PFSK-1 (cell line): Measurements from ENCODE around the gene SND1.

Experiments
- FOXP2 ChIP-seq: optimal IDR thresholded peaks from 2 replicates; pipeline ENCODE3; 2011; ENCODE audit warnings: borderline replicate concordance, control low read depth, inconsistent platforms; ENCODE audit not compliant: insufficient read depth; ENCODE audit errors: extremely low read length, extremely low read depth
- POLR2AphosphoS5 ChIP-seq: IDR thresholded peaks from 2 replicates; pipeline ENCODE4 v1.6.1; 2012; ENCODE audit warnings: low read depth, mild to moderate bottlenecking, control low read depth, low read length, moderate library complexity
- SIN3A ChIP-seq: IDR thresholded peaks from 2 replicates; pipeline ENCODE4 v1.6.1; 2012; ENCODE audit warnings: mild to moderate bottlenecking, low read length, moderate library complexity, borderline replicate concordance; ENCODE audit not compliant: insufficient read depth
- TAF1 ChIP-seq: IDR thresholded peaks from 2 replicates; pipeline ENCODE4 v1.6.1; 2012; ENCODE audit warnings: low read length, control low read depth, borderline replicate concordance; ENCODE audit not compliant: insufficient read depth
- TF ChIP-seq, protein P1 (sequence below), 2 experiments: IDR thresholded peaks; 2 replicates each; pipeline versions ENCODE4 v1.6.1 to v1.8.0; 2011 to 2012; ENCODE audit warnings: low read depth in 2 of 2, low read length in 2 of 2, control low read depth in 1 of 2, inconsistent platforms in 1 of 2, mild to moderate bottlenecking in 1 of 2, moderate library complexity in 1 of 2; ENCODE audit not compliant: insufficient read depth in 1 of 2

SND1 gene

DNA sequence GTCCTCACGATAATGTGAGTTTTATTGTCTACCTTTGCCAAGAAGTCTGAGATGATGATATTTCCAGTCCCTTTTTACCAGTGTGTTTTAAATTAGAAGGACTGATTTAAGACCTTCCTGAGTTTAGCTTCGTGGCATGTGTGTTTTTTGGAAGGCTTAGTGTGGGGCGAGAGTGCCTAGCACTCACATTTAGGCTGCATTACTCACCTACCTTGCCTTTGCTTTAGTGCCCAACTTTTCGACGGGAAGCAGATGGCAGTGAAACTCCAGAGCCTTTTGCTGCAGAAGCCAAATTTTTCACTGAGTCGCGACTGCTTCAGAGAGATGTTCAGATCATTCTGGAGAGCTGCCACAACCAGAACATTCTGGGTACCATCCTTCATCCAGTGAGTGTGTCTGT is 50.9 kb downstream of the SND1 start:
- TF ChIP-seq TAF1 (no peak), FOXP2 (no peak), SIN3A (no peak), POLR2AphosphoS5 (no peak)
- TF ChIP-seq, protein P1, sequence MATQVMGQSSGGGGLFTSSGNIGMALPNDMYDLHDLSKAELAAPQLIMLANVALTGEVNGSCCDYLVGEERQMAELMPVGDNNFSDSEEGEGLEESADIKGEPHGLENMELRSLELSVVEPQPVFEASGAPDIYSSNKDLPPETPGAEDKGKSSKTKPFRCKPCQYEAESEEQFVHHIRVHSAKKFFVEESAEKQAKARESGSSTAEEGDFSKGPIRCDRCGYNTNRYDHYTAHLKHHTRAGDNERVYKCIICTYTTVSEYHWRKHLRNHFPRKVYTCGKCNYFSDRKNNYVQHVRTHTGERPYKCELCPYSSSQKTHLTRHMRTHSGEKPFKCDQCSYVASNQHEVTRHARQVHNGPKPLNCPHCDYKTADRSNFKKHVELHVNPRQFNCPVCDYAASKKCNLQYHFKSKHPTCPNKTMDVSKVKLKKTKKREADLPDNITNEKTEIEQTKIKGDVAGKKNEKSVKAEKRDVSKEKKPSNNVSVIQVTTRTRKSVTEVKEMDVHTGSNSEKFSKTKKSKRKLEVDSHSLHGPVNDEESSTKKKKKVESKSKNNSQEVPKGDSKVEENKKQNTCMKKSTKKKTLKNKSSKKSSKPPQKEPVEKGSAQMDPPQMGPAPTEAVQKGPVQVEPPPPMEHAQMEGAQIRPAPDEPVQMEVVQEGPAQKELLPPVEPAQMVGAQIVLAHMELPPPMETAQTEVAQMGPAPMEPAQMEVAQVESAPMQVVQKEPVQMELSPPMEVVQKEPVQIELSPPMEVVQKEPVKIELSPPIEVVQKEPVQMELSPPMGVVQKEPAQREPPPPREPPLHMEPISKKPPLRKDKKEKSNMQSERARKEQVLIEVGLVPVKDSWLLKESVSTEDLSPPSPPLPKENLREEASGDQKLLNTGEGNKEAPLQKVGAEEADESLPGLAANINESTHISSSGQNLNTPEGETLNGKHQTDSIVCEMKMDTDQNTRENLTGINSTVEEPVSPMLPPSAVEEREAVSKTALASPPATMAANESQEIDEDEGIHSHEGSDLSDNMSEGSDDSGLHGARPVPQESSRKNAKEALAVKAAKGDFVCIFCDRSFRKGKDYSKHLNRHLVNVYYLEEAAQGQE (IDR thresholded peaks at IDR 0.05; ENCODE audit: insufficient read depth in 1 of 2, low read depth in 2 of 2, low read length in 2 of 2) = no peak

DNA sequence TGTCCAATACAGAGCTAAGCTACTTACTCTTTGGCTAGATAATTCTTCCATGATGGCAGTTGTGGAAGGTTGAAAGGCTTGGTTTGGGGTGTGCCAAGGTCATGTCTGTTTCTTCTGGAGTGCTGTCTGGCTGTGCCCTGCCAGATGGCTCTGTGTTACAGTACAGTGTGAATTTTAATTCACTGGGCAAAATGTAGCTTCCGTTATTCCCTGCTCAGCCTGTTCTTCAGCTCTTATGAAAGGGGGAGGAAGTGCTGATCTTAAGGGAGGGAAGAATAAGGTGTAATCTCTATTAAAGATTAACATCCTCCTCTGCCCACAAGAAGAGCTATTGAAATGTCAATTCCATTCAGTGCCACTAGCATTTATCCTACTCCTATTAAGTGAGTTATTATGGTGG is 52.2 kb downstream of the SND1 start:
- no peak for TF ChIP-seq SIN3A
- TF ChIP-seq TAF1 = no peak
- TF ChIP-seq POLR2AphosphoS5 = no peak
- no peak for TF ChIP-seq FOXP2
- TF ChIP-seq, protein P1 (IDR thresholded peaks at IDR 0.05; ENCODE audit: insufficient read depth in 1 of 2, low read depth in 2 of 2, low read length in 2 of 2) = no peak

DNA sequence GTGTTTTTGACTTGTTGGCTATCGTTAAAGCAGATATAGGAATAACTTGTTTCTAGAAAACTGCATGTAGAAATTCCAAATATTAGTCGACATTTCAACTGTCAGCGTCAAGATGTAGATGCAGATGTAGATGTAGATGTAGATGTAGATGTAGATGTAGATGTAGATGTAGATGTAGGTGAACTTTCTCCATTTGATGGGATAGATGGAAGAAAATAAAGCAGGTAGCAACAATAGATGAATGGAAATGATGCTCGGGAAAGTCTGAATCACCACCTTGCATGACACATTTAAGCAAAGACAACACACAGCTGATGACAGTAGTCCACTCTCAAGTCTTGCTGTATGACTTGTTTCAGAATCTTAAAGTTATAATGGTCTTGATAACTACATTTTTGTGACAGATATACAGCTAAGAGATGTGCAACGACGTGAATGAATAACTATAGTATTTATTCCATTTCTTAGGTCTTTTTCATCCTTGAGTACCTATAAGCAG is 53.5 kb downstream of the SND1 start:
- no peak for TF ChIP-seq FOXP2
- TF ChIP-seq, protein P1 (IDR thresholded peaks at IDR 0.05; ENCODE audit: insufficient read depth in 1 of 2, low read depth in 2 of 2, low read length in 2 of 2) = no peak
- no peak for TF ChIP-seq POLR2AphosphoS5
- TF ChIP-seq SIN3A = no peak
- no peak for TF ChIP-seq TAF1

DNA sequence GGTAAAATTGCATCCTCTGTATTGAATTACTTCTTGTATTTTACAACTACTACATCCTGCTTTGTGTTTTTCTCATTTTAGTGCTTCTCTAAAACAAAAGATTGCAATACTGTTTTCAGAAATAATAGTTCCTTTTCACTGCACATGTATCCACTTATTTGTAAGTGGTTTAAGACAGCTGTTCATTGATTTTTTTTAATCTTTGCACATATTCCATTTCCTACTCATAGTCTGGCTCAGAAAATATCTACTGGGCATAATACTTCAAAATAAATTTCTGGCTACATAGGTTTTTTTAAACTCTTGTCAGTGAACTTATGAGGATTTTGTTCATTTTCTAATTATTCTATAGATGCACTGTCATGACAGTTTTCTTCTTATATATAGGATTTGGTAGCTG is 54.8 kb downstream of the SND1 start:
- TF ChIP-seq, protein P1 (IDR thresholded peaks at IDR 0.05; ENCODE audit: insufficient read depth in 1 of 2, low read depth in 2 of 2, low read length in 2 of 2) = no peak
- TF ChIP-seq SIN3A (no peak), TAF1 (no peak), POLR2AphosphoS5 (no peak), FOXP2 (no peak)

DNA sequence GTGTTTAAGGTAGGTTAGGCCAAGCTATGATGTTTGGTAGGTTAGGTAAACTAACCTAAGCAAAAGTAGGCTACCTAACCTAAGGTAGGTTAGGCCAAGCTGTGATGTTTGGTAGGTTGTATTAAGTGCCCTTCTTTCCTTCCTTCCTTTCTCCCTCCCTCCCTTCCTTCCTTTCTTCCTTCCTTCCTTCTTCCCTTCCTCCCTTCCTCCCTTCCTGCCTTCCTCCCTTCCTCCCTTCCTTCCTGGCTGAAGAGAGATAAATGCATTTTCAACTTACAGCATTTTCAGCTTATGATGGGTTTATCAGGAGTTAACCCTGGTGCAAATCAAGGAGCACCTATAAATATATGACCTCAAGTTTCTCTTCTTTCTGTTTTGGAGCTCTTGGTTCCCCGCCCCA is 56.2 kb downstream of the SND1 start:
- TF ChIP-seq, protein P1 (IDR thresholded peaks at IDR 0.05; ENCODE audit: insufficient read depth in 1 of 2, low read depth in 2 of 2, low read length in 2 of 2) = no peak
- TF ChIP-seq POLR2AphosphoS5 (no peak), SIN3A (no peak), TAF1 (no peak), FOXP2 (no peak)
